Activated CD8-positive, alpha-beta memory T cell treated with anti-CD3 and anti-CD28 coated beads for 48 hours (primary cell): ENCODE results near the gene ADAMTS4.

Source experiments
- DNase-seq, 3 experiments: peaks; one replicate each; pipeline ENCODE4 v3.0.0-alpha.2; 2020; ENCODE audit warnings: low read depth in 2 of 3, low spot score in 2 of 3

ADAMTS4 gene

GRCh38 chr1:161153682-161154337, 45.0 kb downstream of the ADAMTS4 start, which contains the start of gene UFC1:
TSS of gene UFC1 (plus strand) at chr1:161153978. CDS start at chr1:161153998, 20 bp downstream.
- peak; percentile 52 to 62 (median 56) for DNase-seq

- no peak for DNase-seq
Observed at GRCh38 chr1:161153176-161153575, 45.7 kb downstream of the ADAMTS4 start.

- no peak for DNase-seq
Observed at GRCh38 chr1:161145832-161146231, 53.0 kb downstream of the ADAMTS4 start.

GRCh38 chr1:161140755-161141400, 58.0 kb downstream of the ADAMTS4 start:
- DNase-seq: no peak

- no peak for DNase-seq
Observed at GRCh38 chr1:161139766-161140165, 59.1 kb downstream of the ADAMTS4 start.

GRCh38 chr1:161138431-161138830, 60.4 kb downstream of the ADAMTS4 start:
- DNase-seq: no peak

- DNase-seq: no peak
Observed at GRCh38 chr1:161137881-161138280, 61.0 kb downstream of the ADAMTS4 start.
